ENCODE measurements around the gene LIPT1.
A peak's percentile ranks its signal among the peaks of the same experiment; 100 is the strongest.
"Not testable (repeated sequence)": the region's sequence is repeated elsewhere in the genome, so short reads cannot be mapped to it uniquely, and the experiment has no call there.

The LIPT1 gene

DNA sequence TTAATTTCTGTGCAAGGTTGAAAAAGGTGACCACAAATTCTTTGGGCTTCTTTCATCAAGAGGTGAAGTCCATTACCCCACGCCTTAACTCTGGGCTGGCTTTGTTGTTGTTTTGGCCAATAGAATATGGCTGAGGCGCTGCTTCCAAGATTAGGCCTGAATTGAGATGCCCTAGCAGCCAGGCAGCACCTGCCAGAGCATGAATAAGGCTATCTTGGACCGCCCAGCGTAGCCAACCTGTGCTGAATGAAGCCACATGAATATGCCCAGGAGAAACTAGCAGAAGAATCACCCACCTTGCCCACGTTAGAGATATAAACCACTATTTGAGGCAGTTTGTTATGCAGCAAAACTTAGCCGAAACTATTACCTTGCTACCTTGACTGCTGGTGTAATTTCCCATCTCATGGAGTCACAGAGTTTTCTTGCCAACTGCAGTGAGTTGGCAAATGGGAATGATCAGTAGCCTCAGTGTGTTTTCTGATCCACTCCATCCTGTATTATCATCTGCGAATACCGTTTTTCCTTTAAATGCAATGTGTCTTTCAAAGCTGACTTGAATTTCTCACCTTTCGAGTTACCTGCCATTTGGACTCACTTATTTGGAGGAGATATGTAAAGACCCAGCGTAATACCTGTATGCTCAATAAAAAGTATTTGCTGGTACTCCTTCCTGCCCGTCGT, 704 bp upstream of the LIPT1 start:
- Mint-ChIP-seq H3K27me3 (no peaks in the 10 kb centered on the region), H3K4me3 (no peak overlapping the region), H3K27ac (peak overlapping the region; percentile 85), H3K4me1 (ENCODE audit: low read depth) (peaks cover 29% of the 10 kb centered on the region), H3K36me3 (ENCODE audit: low read depth) (peaks cover 19% of the 10 kb centered on the region), H3K9me3 (no peaks in the 10 kb centered on the region)

DNA sequence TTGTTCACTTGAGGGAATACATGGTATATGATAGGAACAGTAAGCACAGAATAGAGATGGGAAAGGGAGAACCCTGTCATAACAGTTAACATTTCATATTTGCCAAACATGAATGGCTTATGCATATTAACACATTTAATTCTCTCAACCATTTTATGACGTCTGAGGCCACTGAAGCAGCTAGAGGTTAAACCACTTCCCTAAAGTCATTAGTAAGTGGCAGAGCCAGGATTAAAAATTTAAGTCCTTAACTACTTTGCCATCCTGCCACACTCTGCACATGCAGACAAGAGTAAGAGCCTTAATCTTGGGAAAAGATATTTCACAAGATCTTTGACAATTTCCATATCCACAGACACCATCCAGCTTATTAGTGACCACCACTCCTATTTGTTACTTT, 2.1 kb downstream of the LIPT1 start:
- H3K4me1 Mint-ChIP-seq (ENCODE audit: low read depth): peaks cover 24% of the 10 kb centered on the region
- H3K9me3 Mint-ChIP-seq: no peaks in the 10 kb centered on the region
- peaks cover 22% of the 10 kb centered on the region for H3K36me3 Mint-ChIP-seq (ENCODE audit: low read depth)
- H3K4me3 Mint-ChIP-seq: no peak overlapping the region
- H3K27me3 Mint-ChIP-seq: no peaks in the 10 kb centered on the region
- H3K27ac Mint-ChIP-seq: peak overlapping the region; percentile 6

DNA sequence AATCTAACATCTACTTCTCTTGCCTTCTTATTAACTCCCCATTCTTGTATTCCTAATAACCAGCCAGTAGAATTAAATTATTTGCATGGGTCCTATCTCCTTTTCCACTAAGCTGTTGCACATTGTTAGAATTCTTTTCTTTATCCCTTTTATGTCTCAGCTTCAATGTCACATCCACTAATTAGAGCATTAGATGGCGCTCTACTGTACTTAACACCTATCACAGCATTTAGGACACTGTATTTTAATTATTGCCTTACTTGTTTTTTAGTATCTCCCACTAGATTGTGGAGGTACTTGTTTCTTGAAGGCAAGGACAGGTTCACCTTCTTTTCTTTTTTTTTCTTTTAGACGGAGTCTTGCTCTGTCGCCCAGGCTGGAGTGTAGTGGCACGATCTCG, 3.8 kb downstream of the LIPT1 start:
- Mint-ChIP-seq H3K27ac (no peak overlapping the region), H3K4me1 (ENCODE audit: low read depth) (peaks cover 24% of the 10 kb centered on the region), H3K36me3 (ENCODE audit: low read depth) (peaks cover 29% of the 10 kb centered on the region), H3K9me3 (no peaks in the 10 kb centered on the region), H3K27me3 (no peaks in the 10 kb centered on the region), H3K4me3 (no peak overlapping the region)

DNA sequence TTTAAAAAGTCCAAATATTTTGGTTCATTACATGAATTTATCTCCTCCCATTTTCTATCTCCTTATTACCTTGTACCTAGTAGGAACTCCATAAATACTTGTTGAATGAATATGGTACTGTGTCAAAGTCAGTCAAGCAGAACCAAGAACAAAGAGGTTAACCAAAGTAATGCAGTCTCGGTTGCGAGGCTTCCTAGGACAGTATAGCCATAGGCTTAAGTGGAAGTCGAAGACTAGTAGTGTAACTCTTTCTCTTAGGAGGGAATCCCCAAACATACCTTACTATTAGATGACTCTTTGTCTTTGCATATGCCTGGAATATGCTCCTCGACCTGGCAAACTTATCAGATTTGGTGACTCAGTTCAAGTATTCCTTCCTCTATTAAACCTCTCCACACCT, 4.8 kb downstream of the LIPT1 start:
- Mint-ChIP-seq H3K4me3 (no peak overlapping the region), H3K4me1 (ENCODE audit: low read depth) (peaks cover 24% of the 10 kb centered on the region), H3K27me3 (no peaks in the 10 kb centered on the region), H3K27ac (no peak overlapping the region), H3K36me3 (ENCODE audit: low read depth) (peaks cover 33% of the 10 kb centered on the region), H3K9me3 (no peaks in the 10 kb centered on the region)

DNA sequence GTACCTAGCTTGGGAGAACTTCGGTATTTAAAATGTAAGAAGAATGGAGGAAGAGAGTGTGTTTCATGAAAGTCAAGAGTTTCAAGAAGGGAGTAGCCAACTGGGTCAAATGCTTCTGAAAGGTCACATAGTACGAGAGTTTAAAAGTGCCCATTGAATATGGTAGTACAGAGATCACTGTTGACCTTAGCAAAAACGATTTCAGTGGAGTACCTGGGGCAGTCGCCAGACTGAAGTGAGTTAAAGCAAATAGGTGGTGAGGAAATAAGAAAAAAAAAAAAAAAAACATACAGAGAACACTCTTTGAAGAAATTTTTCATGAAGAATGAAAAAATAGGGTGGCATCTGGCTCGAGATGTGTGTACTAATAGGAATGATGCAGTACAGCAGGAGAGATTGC, 11.5 kb downstream of the LIPT1 start:
- no peaks in the 10 kb centered on the region for H3K27me3 Mint-ChIP-seq
- no peak overlapping the region for H3K27ac Mint-ChIP-seq
- no peak overlapping the region for H3K4me3 Mint-ChIP-seq
- peaks cover 55% of the 10 kb centered on the region for H3K36me3 Mint-ChIP-seq (ENCODE audit: low read depth)
- H3K4me1 Mint-ChIP-seq (ENCODE audit: low read depth): peaks cover 11% of the 10 kb centered on the region
- no peaks in the 10 kb centered on the region for H3K9me3 Mint-ChIP-seq

DNA sequence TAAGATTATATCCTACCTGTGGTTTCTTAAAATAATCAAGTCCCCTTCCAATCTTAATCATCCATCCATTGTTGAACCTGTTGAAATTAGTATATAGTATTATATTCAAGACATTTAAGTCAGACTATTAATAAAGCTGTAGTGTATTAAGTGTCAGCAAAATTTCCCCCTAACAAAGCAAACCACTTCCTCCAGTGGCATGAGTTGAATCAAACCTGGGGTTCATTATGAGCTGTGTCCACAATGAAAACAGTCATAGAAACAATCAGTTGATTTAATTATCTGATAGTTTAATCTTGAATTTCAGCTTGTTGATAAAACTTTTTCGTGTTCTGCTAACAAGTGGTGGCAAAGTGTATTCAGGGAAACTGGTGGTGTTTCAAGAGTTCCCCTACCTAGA, 14.8 kb downstream of the LIPT1 start:
- Mint-ChIP-seq H3K9me3 (no peaks in the 10 kb centered on the region), H3K27me3 (no peaks in the 10 kb centered on the region), H3K4me3 (no peak overlapping the region), H3K4me1 (ENCODE audit: low read depth) (peaks cover 27% of the 10 kb centered on the region), H3K27ac (peak overlapping the region; percentile 49), H3K36me3 (ENCODE audit: low read depth) (peaks cover 64% of the 10 kb centered on the region)

DNA sequence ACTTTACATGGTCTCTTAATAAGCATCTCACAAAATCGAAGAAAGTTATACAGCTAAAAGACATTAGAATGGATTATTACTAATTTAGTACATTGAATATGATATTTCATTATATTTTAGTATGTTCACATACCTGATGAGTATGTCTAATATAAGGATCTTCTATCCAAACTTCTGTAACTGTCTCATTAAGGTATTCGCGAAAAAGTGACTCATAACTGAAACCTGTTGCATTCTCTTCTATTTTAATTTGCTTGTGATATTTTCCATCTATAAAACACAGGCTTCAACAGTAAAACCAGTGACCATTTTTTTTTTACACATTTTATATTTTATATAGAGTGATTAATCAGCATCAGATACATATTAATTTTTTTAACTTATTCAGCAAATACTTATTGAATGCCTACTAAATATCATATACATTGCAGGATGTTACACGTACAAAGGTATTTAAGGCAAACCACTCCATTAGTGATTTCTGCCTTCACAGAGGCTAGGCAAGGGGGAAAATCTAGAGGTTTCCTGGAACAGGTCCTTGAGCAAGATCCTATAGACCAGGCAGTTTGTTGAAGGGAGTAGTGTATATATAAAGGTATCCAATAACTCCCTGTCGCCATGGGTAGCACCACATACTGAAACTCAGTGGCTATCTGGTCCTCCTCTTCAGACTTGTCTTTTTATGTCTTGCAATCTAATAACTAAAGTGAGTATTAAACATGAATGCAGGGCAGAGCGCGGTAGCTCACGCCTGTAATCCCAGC, 16.8 kb downstream of the LIPT1 start:
- Mint-ChIP-seq H3K36me3 (ENCODE audit: low read depth) (peaks cover 57% of the 10 kb centered on the region), H3K9me3 (no peaks in the 10 kb centered on the region), H3K4me3 (no peak overlapping the region), H3K27me3 (no peaks in the 10 kb centered on the region), H3K27ac (peak overlapping the region; percentile 83), H3K4me1 (ENCODE audit: low read depth) (peaks cover 32% of the 10 kb centered on the region)

DNA sequence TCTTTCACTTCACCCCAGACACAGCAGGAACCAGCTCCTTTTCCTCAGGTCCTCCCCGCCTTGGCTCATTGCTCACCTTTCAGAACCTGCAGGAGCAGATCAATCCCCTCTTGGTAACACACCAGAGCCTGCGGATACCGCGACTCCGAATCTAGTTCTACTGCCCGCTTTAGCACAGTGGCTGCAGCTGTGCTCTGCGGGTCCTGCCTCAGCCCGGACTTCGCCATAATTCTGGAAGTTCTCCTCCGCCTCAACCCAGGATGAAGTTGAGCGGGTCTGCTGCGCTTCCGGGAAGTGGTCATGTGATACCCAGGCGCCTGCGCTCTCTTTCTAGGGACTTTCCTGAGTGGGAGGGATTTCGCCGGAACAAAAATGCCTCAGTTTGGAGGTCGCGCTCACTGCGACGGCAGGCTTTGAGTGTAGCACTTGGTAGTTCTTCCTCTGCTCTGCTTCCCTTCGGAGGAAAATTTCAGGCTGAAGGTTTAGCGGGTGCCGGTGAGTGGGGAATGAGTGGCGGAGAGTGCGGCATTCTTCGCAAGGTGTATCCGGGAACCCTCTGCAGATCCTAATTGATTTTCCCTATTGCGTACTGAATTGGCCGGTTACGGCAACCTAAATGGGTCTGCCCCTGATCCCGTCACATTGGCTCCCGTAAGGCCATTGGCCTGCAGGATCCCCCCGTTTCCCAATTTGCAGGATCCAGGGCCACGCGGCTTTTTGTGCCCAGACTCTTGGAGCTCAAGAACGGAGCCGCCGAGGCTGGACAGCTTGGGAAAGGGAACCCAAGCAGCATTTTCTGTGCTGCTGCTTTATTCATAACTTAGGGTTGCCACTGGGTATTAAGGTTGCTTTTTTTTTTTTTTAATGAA, 26.2 kb downstream of the LIPT1 start, which contains the start of the genes MITD1 and MRPL30:
Gene MITD1 (minus strand): TSS at position 304 of the 869 bp plus-strand sequence. CDS start 77 bp downstream, at position 227.
Gene MRPL30 (plus strand): TSS at position 430 of the 869 bp plus-strand sequence. CDS start 5,020 bp downstream, outside the sequence.
- Mint-ChIP-seq H3K27ac (peak within 1 kb of the TSS; percentile 99), H3K4me1 (ENCODE audit: low read depth) (peaks cover 56% of the 10 kb centered on the region), H3K9me3 (no peaks in the 10 kb centered on the region), H3K27me3 (no peaks in the 10 kb centered on the region), H3K36me3 (ENCODE audit: low read depth) (peaks cover 18% of the 10 kb centered on the region), H3K4me3 (peak within 1 kb of the TSS; percentile 98)

DNA sequence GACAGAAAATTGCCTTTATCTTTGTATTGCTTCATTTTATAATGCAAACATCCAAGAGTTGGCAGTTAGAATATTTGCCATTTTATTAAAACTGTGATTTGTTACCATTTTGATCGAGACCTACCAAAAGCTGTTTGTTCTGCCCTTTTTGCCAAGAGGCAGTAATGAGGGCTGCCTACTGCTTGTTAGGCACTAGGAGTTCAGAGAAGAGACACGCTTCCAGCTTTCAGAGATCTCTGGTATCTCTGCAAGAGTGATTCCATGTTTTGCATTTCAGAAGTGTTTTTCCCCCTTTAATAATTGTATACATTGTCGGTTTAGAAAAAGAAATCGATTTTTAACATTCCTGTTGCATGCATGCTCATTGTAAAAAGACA, 26.8 kb downstream of the LIPT1 start:
- peak overlapping the region; percentile 98 for H3K4me3 Mint-ChIP-seq

DNA sequence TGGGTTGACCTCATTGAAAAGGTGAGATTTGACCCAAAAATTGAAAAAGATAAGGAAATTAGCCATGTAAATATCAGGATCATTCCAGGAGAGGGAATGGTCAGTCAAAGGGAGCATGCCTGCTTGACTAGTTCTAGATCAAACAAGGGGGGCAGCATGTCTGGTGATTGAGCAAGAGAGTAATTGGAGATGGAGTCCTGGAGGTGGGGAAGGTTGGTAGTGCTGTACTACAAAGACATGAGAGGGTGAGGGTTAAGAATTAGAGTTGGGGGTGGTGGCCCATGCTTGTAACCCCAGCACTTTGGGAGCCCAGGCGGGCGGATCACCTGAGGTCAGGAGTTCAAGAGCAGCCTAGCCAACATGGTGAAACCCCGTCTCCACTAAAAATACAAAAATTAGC, 28.3 kb downstream of the LIPT1 start:
- no peaks in the 10 kb centered on the region for H3K27me3 Mint-ChIP-seq
- no peaks in the 10 kb centered on the region for H3K9me3 Mint-ChIP-seq
- peaks cover 53% of the 10 kb centered on the region for H3K4me1 Mint-ChIP-seq (ENCODE audit: low read depth)
- peak overlapping the region; percentile 8 for H3K27ac Mint-ChIP-seq
- peak overlapping the region; percentile 98 for H3K4me3 Mint-ChIP-seq
- H3K36me3 Mint-ChIP-seq (ENCODE audit: low read depth): peaks cover 13% of the 10 kb centered on the region

More for the DNA sequence above, 26.8 kb downstream of the LIPT1 start:
- Mint-ChIP-seq H3K27me3 (no peaks in the 10 kb centered on the region), H3K4me1 (ENCODE audit: low read depth) (peaks cover 56% of the 10 kb centered on the region), H3K9me3 (no peaks in the 10 kb centered on the region), H3K36me3 (ENCODE audit: low read depth) (peaks cover 16% of the 10 kb centered on the region), H3K27ac (peak overlapping the region; percentile 99)

DNA sequence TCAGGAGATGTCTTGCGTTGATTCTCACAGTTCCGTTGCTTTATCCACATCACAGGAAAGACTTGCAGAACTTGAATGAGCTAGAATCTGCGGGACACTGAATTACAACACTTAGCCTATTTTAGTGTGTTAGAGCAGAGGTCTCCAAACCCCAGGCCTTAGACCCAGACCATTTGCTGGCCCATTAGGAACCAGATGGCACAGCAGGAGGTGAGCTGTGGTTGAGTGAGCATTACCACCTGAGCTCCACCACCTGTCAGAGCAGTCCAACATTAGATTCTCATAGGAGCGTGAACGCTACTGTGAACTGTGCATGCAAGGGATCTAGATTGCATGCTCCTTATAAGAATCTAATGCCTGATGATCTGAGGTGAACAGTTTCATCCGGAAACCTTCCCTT, 30.0 kb downstream of the LIPT1 start:
- Mint-ChIP-seq H3K4me1 (ENCODE audit: low read depth) (peaks cover 44% of the 10 kb centered on the region), H3K27ac (no peak overlapping the region), H3K9me3 (no peaks in the 10 kb centered on the region), H3K36me3 (ENCODE audit: low read depth) (peaks cover 25% of the 10 kb centered on the region), H3K4me3 (no peak overlapping the region), H3K27me3 (no peaks in the 10 kb centered on the region)

DNA sequence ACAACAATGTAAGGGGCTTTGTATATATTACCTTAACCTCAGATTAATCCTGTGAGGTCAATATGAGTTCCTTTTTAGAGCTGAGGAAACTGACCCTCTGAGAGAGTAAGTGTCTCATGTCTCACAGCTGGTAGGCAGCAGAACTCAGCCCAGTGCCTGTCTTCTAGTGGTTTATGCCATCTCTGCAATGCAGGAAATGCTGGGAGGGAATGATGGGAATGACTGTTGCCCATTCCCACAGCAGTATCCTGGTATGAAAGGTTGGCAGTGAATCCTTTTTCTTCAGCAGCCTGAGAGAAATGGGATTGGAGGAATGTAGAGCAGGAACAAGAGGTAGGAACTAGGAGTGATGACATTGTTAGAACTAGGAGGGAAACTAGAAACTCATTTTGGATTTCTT, 32.2 kb downstream of the LIPT1 start:
- no peak overlapping the region for H3K4me3 Mint-ChIP-seq
- H3K36me3 Mint-ChIP-seq (ENCODE audit: low read depth): peaks cover 44% of the 10 kb centered on the region
- no peak overlapping the region for H3K27ac Mint-ChIP-seq
- H3K9me3 Mint-ChIP-seq: peaks cover 3% of the 10 kb centered on the region
- H3K4me1 Mint-ChIP-seq (ENCODE audit: low read depth): peaks cover 30% of the 10 kb centered on the region
- H3K27me3 Mint-ChIP-seq: no peaks in the 10 kb centered on the region

DNA sequence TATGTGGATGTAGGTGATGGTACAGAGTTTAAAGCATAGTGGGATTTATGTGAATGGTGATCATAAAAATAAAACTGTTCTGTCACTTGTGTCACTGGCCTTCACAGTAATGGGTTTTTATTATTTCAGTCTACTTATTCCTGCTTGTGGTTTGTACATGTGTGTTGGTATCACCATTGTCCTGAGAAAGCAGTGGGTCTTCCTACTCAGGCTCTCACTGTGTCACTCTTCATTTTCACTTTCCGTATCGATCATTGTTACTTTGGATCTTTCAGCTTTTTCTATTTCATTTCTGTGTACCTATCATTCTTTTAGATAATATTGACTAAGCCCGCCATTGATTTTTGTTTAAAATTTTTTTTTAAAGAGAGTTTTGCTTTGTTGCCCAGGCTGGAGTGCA, 33.6 kb downstream of the LIPT1 start:
- Mint-ChIP-seq H3K4me1 (ENCODE audit: low read depth) (peaks cover 22% of the 10 kb centered on the region), H3K36me3 (ENCODE audit: low read depth) (peaks cover 51% of the 10 kb centered on the region), H3K27me3 (no peaks in the 10 kb centered on the region), H3K9me3 (peaks cover 4% of the 10 kb centered on the region), H3K27ac (no peak overlapping the region), H3K4me3 (no peak overlapping the region)

DNA sequence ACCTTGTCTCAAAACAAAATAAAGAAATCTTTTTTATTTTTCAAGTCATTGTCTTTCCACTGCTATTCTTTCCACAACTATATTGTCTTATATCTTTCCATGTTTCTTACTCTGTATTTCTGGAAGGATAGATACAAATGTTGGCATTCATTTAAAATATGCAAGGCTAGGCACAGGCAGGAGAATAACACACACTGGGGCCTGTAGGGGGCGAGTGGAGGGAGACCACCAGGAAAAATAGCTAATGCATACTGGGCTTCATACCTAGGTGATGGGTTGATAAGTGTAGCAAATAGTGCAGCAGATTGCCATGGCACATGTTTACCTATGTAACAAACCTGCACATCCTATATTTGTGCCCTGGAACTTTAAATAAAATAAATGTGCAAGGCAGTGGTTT, 35.8 kb downstream of the LIPT1 start:
- peaks cover 63% of the 10 kb centered on the region for H3K36me3 Mint-ChIP-seq (ENCODE audit: low read depth)
- no peaks in the 10 kb centered on the region for H3K27me3 Mint-ChIP-seq
- no peak overlapping the region for H3K27ac Mint-ChIP-seq
- H3K4me1 Mint-ChIP-seq (ENCODE audit: low read depth): peaks cover 15% of the 10 kb centered on the region
- peaks cover 4% of the 10 kb centered on the region for H3K9me3 Mint-ChIP-seq
- H3K4me3 Mint-ChIP-seq: no peak overlapping the region

DNA sequence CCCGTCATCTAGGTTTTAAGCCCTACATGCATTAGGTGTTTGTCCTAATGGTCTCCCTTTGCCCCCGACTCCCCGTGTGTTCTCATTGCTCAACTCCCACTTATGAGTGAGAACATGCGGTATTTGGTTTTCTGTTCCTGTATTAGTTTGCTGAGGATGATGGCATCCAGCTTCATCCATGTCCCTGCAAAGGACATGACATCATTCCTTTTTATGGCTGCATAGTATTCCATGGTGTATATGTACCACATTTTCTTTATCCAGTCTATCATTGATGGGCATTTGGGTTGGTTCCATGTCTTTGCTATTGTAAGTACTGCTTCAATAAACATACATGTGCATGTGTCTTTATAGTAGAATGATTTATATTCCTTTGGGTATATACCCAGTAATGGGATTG, 37.6 kb downstream of the LIPT1 start:
- H3K4me3 Mint-ChIP-seq; H3K4me1 Mint-ChIP-seq (ENCODE audit: low read depth); H3K9me3 Mint-ChIP-seq; H3K27me3 Mint-ChIP-seq; H3K27ac Mint-ChIP-seq: not testable (repeated sequence)
- H3K36me3 Mint-ChIP-seq (ENCODE audit: low read depth): peaks cover 67% of the 10 kb centered on the region

All from stimulated activated naive CD8-positive, alpha-beta T cell treated with anti-CD3 and anti-CD28 coated beads, Interleukin-15, Interleukin-2, amounts not matched to agents 100 ng/mL and 50 ng/mL, for 24 hours (primary cell).